HL-60 (cell line): ENCODE data around the gene RORC.

Source experiments
- DNase-seq, 2 experiments: peaks; one replicate each; pipeline ENCODE4 v3.0.0-alpha.2; 2010 to 2020; ENCODE audit warnings: low read depth in 1 of 2, low spot score in 1 of 2
- H3K27ac ChIP-seq: fragments of 250-450 bp; sonication (Bioruptor Pico); replicated peaks from 2 replicates; pipeline ENCODE4 v1.5.1; 2020; ENCODE audit warnings: mild to moderate bottlenecking, moderate library complexity
- H3K27me3 ChIP-seq: fragments of 250-450 bp; sonication (Bioruptor Pico); 2 replicates; pipeline ENCODE4 v1.5.1; 2021; ENCODE audit warnings: mild to moderate bottlenecking, moderate library complexity; ENCODE audit not compliant: insufficient read depth, poor library complexity, severe bottlenecking
- H3K4me3 ChIP-seq: replicated peaks from 2 replicates; pipeline ENCODE4 v1.5.1; 2011; ENCODE audit warnings: mild to moderate bottlenecking, control low read depth, low read length; ENCODE audit not compliant: insufficient read depth
- CTCF ChIP-seq: IDR thresholded peaks from one replicate; pipeline ENCODE4 v1.5.1; 2011; ENCODE audit warnings: low read length, control low read depth, inconsistent platforms; ENCODE audit not compliant: insufficient read depth
- GABPA ChIP-seq: IDR thresholded peaks from 2 replicates; pipeline ENCODE4 v1.6.1; 2012; ENCODE audit warnings: low read depth
- POLR2AphosphoS5 ChIP-seq: IDR thresholded peaks from 2 replicates; pipeline ENCODE4 v1.6.1; 2012; ENCODE audit warnings: low read depth
- REST ChIP-seq: IDR thresholded peaks from 2 replicates; pipeline ENCODE4 v1.6.1; 2012; ENCODE audit warnings: low read depth; ENCODE audit not compliant: insufficient replicate concordance
- SPI1 ChIP-seq: IDR thresholded peaks from 2 replicates; pipeline ENCODE4 v1.6.1; 2012; ENCODE audit warnings: low read depth, mild to moderate bottlenecking, borderline replicate concordance

RORC gene

GRCh38 chr1:151801846-151802245 lies 29.8 kb downstream of the RORC start:
- Histone ChIP-seq H3K27me3 (peaks cover 9% of the 10 kb centered on the region), H3K4me3 (no peak overlapping the region), H3K27ac (no peak overlapping the region)
- DNase-seq, result no peak
- TF ChIP-seq REST (no peak), SPI1 (no peak), GABPA (no peak)

GRCh38 chr1:151801310-151801820 lies 30.2 kb downstream of the RORC start:
- no peak for TF ChIP-seq CTCF
- no peak for TF ChIP-seq POLR2AphosphoS5
- TF ChIP-seq GABPA, result no peak
- TF ChIP-seq SPI1, result no peak
- no peak for TF ChIP-seq REST
- no peak for DNase-seq
- Histone ChIP-seq H3K27ac (no peak overlapping the region), H3K27me3 (peaks cover 9% of the 10 kb centered on the region), H3K4me3 (no peak overlapping the region)

- H3K27me3 ChIP-seq, result peaks cover 9% of the 10 kb centered on the region
- no peak overlapping the region for H3K4me3 ChIP-seq
- no peak for DNase-seq
- TF ChIP-seq REST (no peak), GABPA (no peak), POLR2AphosphoS5 (no peak), SPI1 (no peak), CTCF (no peak)
- no peak overlapping the region for H3K27ac ChIP-seq
Measured at GRCh38 chr1:151800830-151801229, 30.8 kb downstream of the RORC start.
